Body of pancreas (tissue), 4 donors: ENCODE measurements around the gene ZNF652. TPM values are rescaled to one million over a fixed set of nuclear protein-coding genes. Genes with fewer than 3 reads are reported as not detected.
"Not testable (repeated sequence)": the region's sequence is repeated elsewhere in the genome, so short reads cannot be mapped to it uniquely, and the experiment has no call there.

Experiments used
- ATAC-seq: fragments of 150-250 bp; one replicate; pipeline ENCODE4 v1.9.1; 2016
- DNase-seq, 4 donors: peaks; one replicate each; pipeline ENCODE4 v3.0.0-alpha.2; 2019
- H3K27ac ChIP-seq, 4 donors: fragments of 200-600 bp; sonication (generic); 1 replicate in 3 of 4; 2 replicates in 1 of 4; pipeline versions ENCODE4 v1.5.1 to v1.6.1; 2016 to 2019; ENCODE audit warnings: mild to moderate bottlenecking in 1 of 4, mixed read lengths in 1 of 4, moderate library complexity in 1 of 4
- H3K27me3 ChIP-seq, 2 donors: fragments of 200-600 bp; sonication (generic); one replicate each; pipeline ENCODE4 v1.6.0; 2016; ENCODE audit warnings: mild to moderate bottlenecking in 1 of 2
- H3K36me3 ChIP-seq, 2 donors: fragments of 200-600 bp; sonication (generic); replicated peaks in 1 of 2; 2 replicates each; pipeline ENCODE4 v1.5.1; 2016; ENCODE audit warnings: low read depth in 2 of 2; ENCODE audit not compliant: insufficient read depth in 1 of 2
- H3K4me1 ChIP-seq: fragments of 200-600 bp; sonication (generic); one replicate; pipeline ENCODE4 v1.6.0; 2016
- H3K4me3 ChIP-seq, 2 donors: fragments of 200-600 bp; sonication (generic); 1 replicate in 1 of 2; 2 replicates in 1 of 2; pipeline ENCODE4 v1.5.1; 2016 to 2019
- H3K9me3 ChIP-seq, 3 donors: fragments of 200-600 bp; sonication (generic); 1 replicate in 2 of 3; 2 replicates in 1 of 3; pipeline ENCODE4 v1.5.1; 2016
- CTCF ChIP-seq, 7 experiments: fragments of 450-650 bp in 4 of 7; fragments of 200-600 bp in 3 of 7; sonication (generic) in 3 of 7; IDR thresholded peaks; one replicate each; pipeline ENCODE4 v1.5.1; 2016 to 2019; ENCODE audit warnings: antibody characterized with exemption in 7 of 7
- POLR2A ChIP-seq, 3 donors: fragments of 450-650 bp; IDR thresholded peaks; one replicate each; pipeline ENCODE4 v1.6.1; 2016; ENCODE audit warnings: antibody characterized with exemption in 3 of 3, mild to moderate bottlenecking in 2 of 3
- WGBS, 2 donors: methylation state at CpG; one replicate each; pipeline ENCODE4 v1.1.5; 2017; 5-methylcytosine and 5-hydroxymethylcytosine counted together
- intact Hi-C: fragments of 100-400 bp; cut with DNase I; formaldehyde crosslinking; loops from one replicate; pipeline ENCODE4 v1.15.1; 2023
- total RNA-seq, 2 donors: library from RNA; depleted of rRNA; stranded (reverse); fragments of >200 nt; gene quantifications; one replicate each; pipeline ENCODE4 v1.1.0, GENCODE V29; 2016

Gene ZNF652
- total RNA-seq, 2 donors from 2014 or later = 26.4 to 36.1 TPM

GRCh38 chr17:49365667-49366066, 3.6 kb upstream of the ZNF652 start:
- ATAC-seq (no peak), DNase-seq (peak in 2 of 4 donors; percentile 13 to 19)
- Histone ChIP-seq H3K36me3 (no peaks in the 10 kb centered on the region), H3K4me3 (no peak overlapping the region), H3K9me3 (no peaks in the 10 kb centered on the region), H3K27ac (no peak overlapping the region), H3K4me1 (peaks cover 2% of the 10 kb centered on the region), H3K27me3 (no peaks in the 10 kb centered on the region)
- 23 to 45% methylated on average over 2 of the region's 2 CpGs for WGBS, 2 donors
- TF ChIP-seq POLR2A (IDR thresholded peaks at IDR 0.05) (no peak), CTCF (IDR thresholded peaks at IDR 0.05) (peak in 1 of 7 experiments; percentile 8)
- intact Hi-C loops = no loop called here

- H3K27ac ChIP-seq, H3K4me1 ChIP-seq, H3K27me3 ChIP-seq, ATAC-seq, H3K9me3 ChIP-seq, H3K36me3 ChIP-seq, H3K4me3 ChIP-seq, intact Hi-C loops: not testable (repeated sequence)
- peak in 1 of 4 donors; percentile 2 for DNase-seq
- WGBS, 2 donors = 84 to 85% methylated on average over 8 to 10 of the region's 10 CpGs
Measured at GRCh38 chr17:49365126-49365525, 3.1 kb upstream of the ZNF652 start.

GRCh38 chr17:49364119-49364518, 2.1 kb upstream of the ZNF652 start:
- no peak for ATAC-seq
- H3K27ac ChIP-seq = no peak overlapping the region

GRCh38 chr17:49363251-49363650, 1.2 kb upstream of the ZNF652 start:
- Histone ChIP-seq H3K9me3 (no peaks in the 10 kb centered on the region), H3K4me3 (no peak overlapping the region), H3K27me3 (no peaks in the 10 kb centered on the region), H3K27ac (peak overlapping the region in 2 of 4 donors; percentile 91 to 93), H3K36me3 (no peaks in the 10 kb centered on the region), H3K4me1 (peaks cover 24% of the 10 kb centered on the region)
- ATAC-seq (no peak), DNase-seq (no peak)
- TF ChIP-seq POLR2A (IDR thresholded peaks at IDR 0.05) (no peak), CTCF (IDR thresholded peaks at IDR 0.05) (no peak)
- intact Hi-C loops = no loop called here
- WGBS, 2 donors = 92 to 94% methylated on average over 4 of the region's 4 CpGs

More at GRCh38 chr17:49364119-49364518, 2.1 kb upstream of the ZNF652 start:
- DNase-seq = peak in 1 of 4 donors; percentile 2
- Histone ChIP-seq H3K9me3 (no peaks in the 10 kb centered on the region), H3K4me1 (peaks cover 15% of the 10 kb centered on the region), H3K27me3 (no peaks in the 10 kb centered on the region), H3K36me3 (no peaks in the 10 kb centered on the region), H3K4me3 (no peak overlapping the region)
- TF ChIP-seq CTCF (IDR thresholded peaks at IDR 0.05) (no peak), POLR2A (IDR thresholded peaks at IDR 0.05) (no peak)
- intact Hi-C loops = no loop called here
- 91 to 95% methylated on average over 2 of the region's 2 CpGs for WGBS, 2 donors

GRCh38 chr17:49362723-49363117, 670 bp upstream of the ZNF652 start:
- Histone ChIP-seq H3K27ac (peak overlapping the region; percentile 91 to 93 (median 91)), H3K9me3 (no peaks in the 10 kb centered on the region), H3K36me3 (no peaks in the 10 kb centered on the region), H3K4me3 (peak overlapping the region in 1 of 2 donors; percentile 21), H3K4me1 (peaks cover 29% of the 10 kb centered on the region), H3K27me3 (no peaks in the 10 kb centered on the region)
- no peak for TF ChIP-seq CTCF (IDR thresholded peaks at IDR 0.05)
- no peak for TF ChIP-seq POLR2A (IDR thresholded peaks at IDR 0.05)
- ATAC-seq (no peak), DNase-seq (peak in 1 of 4 donors; percentile 7)
- 9 to 10% methylated on average over 10 of the region's 10 CpGs for WGBS, 2 donors
- intact Hi-C loops = no loop called here
